Measurements from ENCODE around the gene CXCR5.

- TF ChIP-seq MYC (IDR thresholded peaks at IDR 0.05; ENCODE audit: insufficient read depth, insufficient read length, insufficient replicate concordance, low read length, severe bottlenecking) (no peak), HDAC2 (IDR thresholded peaks at IDR 0.05) (no peak), CTCF (IDR thresholded peaks at IDR 0.05 in 2 of 3, conservative IDR thresholded peaks at IDR 0.05 in 1 of 3; ENCODE audit: control insufficient read depth in 2 of 3, extremely low read depth in 1 of 3, insufficient read depth in 1 of 3, low read depth in 3 of 3, low read length in 3 of 3) (no peak)
Observed at GRCh38 chr11:118870396-118871343, 13.0 kb upstream of the CXCR5 start.
